ENCODE measurements around the gene CDK8.
A peak's percentile ranks its signal among the peaks of the same experiment; 100 is the strongest.

CDK8 gene

GRCh38 chr13:26342898-26343297 lies 89.0 kb downstream of the CDK8 start:
- DNase-seq (ENCODE audit: low read depth): no peak
- no peak for TF ChIP-seq CTCF (conservative IDR thresholded peaks at IDR 0.05; ENCODE audit: control insufficient read depth, insufficient read depth, low read depth, low read length)
- H3K4me3 ChIP-seq (ENCODE audit: control insufficient read depth, low read depth, low read length): no peak overlapping the region

GRCh38 chr13:26343816-26344215 lies 89.9 kb downstream of the CDK8 start:
- TF ChIP-seq CTCF (conservative IDR thresholded peaks at IDR 0.05; ENCODE audit: control insufficient read depth, insufficient read depth, low read depth, low read length): no peak
- H3K4me3 ChIP-seq (ENCODE audit: control insufficient read depth, low read depth, low read length): no peak overlapping the region
- no peak for DNase-seq (ENCODE audit: low read depth)

DNA sequence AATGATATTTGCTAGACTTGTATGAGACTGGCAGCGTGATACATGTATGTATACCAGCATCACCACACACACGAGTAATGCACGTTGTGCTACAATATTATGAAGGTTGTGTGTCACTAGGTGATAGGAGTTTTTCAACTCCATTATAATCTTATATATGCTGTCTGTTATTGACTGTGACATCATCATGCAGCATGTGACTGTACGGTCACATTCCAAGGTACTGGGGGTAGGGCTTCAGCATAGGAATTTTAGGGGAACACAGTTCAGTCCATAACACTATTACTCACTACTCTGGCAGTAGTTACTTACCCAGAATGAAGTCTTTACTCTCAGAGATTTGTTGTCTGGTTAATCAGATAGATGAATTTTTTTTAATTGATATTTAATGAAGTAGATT lies 91.1 kb downstream of the CDK8 start:
- no peak overlapping the region for H3K4me3 ChIP-seq (ENCODE audit: control insufficient read depth, low read depth, low read length)
- peak; percentile 5 for DNase-seq (ENCODE audit: low read depth)
- no peak for TF ChIP-seq CTCF (conservative IDR thresholded peaks at IDR 0.05; ENCODE audit: control insufficient read depth, insufficient read depth, low read depth, low read length)

GRCh38 chr13:26348966-26349365 lies 95.0 kb downstream of the CDK8 start:
- H3K4me3 ChIP-seq (ENCODE audit: control insufficient read depth, low read depth, low read length): no peak overlapping the region
- TF ChIP-seq CTCF (conservative IDR thresholded peaks at IDR 0.05; ENCODE audit: control insufficient read depth, insufficient read depth, low read depth, low read length): no peak
- DNase-seq (ENCODE audit: low read depth): no peak

GRCh38 chr13:26362261-26362660 lies 108.3 kb downstream of the CDK8 start:
- TF ChIP-seq CTCF (conservative IDR thresholded peaks at IDR 0.05; ENCODE audit: control insufficient read depth, insufficient read depth, low read depth, low read length): no peak
- no peak overlapping the region for H3K4me3 ChIP-seq (ENCODE audit: control insufficient read depth, low read depth, low read length)
- DNase-seq (ENCODE audit: low read depth): no peak

- no peak overlapping the region for H3K4me3 ChIP-seq (ENCODE audit: control insufficient read depth, low read depth, low read length)
- TF ChIP-seq CTCF (conservative IDR thresholded peaks at IDR 0.05; ENCODE audit: control insufficient read depth, insufficient read depth, low read depth, low read length): no peak
- DNase-seq (ENCODE audit: low read depth): no peak
Observed at GRCh38 chr13:26370553-26370952, 116.6 kb downstream of the CDK8 start.

- no peak for TF ChIP-seq CTCF (conservative IDR thresholded peaks at IDR 0.05; ENCODE audit: control insufficient read depth, insufficient read depth, low read depth, low read length)
- DNase-seq (ENCODE audit: low read depth): no peak
- H3K4me3 ChIP-seq (ENCODE audit: control insufficient read depth, low read depth, low read length): no peak overlapping the region
Observed at GRCh38 chr13:26372747-26373146, 118.8 kb downstream of the CDK8 start.
